Endodermal cell (in vitro differentiated cells): Measurements from ENCODE around the gene SDK2. TPM values are rescaled to one million over a fixed set of nuclear protein-coding genes. Genes with fewer than 3 reads are reported as not detected.

Source experiments
- DNase-seq: peaks from one replicate; pipeline ENCODE4 v3.0.0-alpha.2; 2017
- H3K27ac ChIP-seq: 2 replicates; pipeline ENCODE4 v1.5.1; 2013; ENCODE audit warnings: mild to moderate bottlenecking, low read depth, low read length, moderate library complexity
- H3K27me3 ChIP-seq: 2 replicates; pipeline ENCODE4 v1.6.1; 2013; ENCODE audit warnings: mild to moderate bottlenecking, low read length, moderate library complexity; ENCODE audit not compliant: insufficient read depth, control insufficient read depth, poor library complexity, severe bottlenecking
- H3K36me3 ChIP-seq: 2 replicates; pipeline ENCODE4 v1.7.0; 2013; ENCODE audit warnings: mild to moderate bottlenecking, low read length, moderate library complexity; ENCODE audit not compliant: control insufficient read depth, insufficient read depth
- H3K4me1 ChIP-seq: one replicate; pipeline ENCODE4 v1.7.0; 2013; ENCODE audit warnings: low read length; ENCODE audit not compliant: control insufficient read depth, insufficient read depth
- H3K4me3 ChIP-seq: 2 replicates; pipeline ENCODE4 v1.5.1; 2013; ENCODE audit warnings: mild to moderate bottlenecking, low read length, moderate library complexity
- H3K9ac ChIP-seq: 2 replicates; pipeline ENCODE4 v1.6.1; 2013; ENCODE audit warnings: mild to moderate bottlenecking, low read length, moderate library complexity; ENCODE audit not compliant: poor library complexity, severe bottlenecking; ENCODE audit errors: extremely low read depth
- H3K9me3 ChIP-seq: 2 replicates; pipeline ENCODE4 v1.6.1; 2013; ENCODE audit warnings: mild to moderate bottlenecking, low read length, moderate library complexity; ENCODE audit not compliant: control insufficient read depth
- H3K27ac Mint-ChIP-seq: 2 replicates; pipeline ENCODE4 v1.8.0; 2020; ENCODE audit warnings: mixed read lengths
- H3K27me3 Mint-ChIP-seq: 2 replicates; pipeline ENCODE4 v1.8.0; 2021; ENCODE audit warnings: mild to moderate bottlenecking, mixed read lengths; ENCODE audit not compliant: insufficient read depth
- H3K36me3 Mint-ChIP-seq: 2 replicates; pipeline ENCODE4 v1.8.0; 2020; ENCODE audit warnings: low read depth, mixed read lengths
- H3K4me1 Mint-ChIP-seq: 2 replicates; pipeline ENCODE4 v1.8.0; 2020; ENCODE audit warnings: mixed read lengths
- H3K4me3 Mint-ChIP-seq: 2 replicates; pipeline ENCODE4 v1.8.0; 2020; ENCODE audit warnings: mild to moderate bottlenecking, moderate library complexity, mixed read lengths
- H3K9me3 Mint-ChIP-seq: 2 replicates; pipeline ENCODE4 v1.8.0; 2020; ENCODE audit warnings: mild to moderate bottlenecking, mixed read lengths
- CTCF ChIP-seq: fragments of 200-600 bp; sonication (generic); conservative IDR thresholded peaks from 2 replicates; pipeline ENCODE4 v1.5.0; 2021; ENCODE audit warnings: antibody characterized with exemption, mild to moderate bottlenecking
- WGBS, 2 experiments: methylation state at CpG; one replicate each; pipeline versions ENCODE4 v1.1.5 to v1.1.7; 2013; ENCODE audit warnings: missing lambda C conversion rate in 2 of 2, mixed read lengths in 1 of 2; ENCODE audit not compliant: insufficient coverage in 1 of 2, insufficient read length in 1 of 2; 5-methylcytosine and 5-hydroxymethylcytosine counted together
- long read RNA-seq, 4 experiments: library from polyadenylated mRNA in 2 of 4; library from RNA in 1 of 4; library from capped mRNA in 1 of 4; stranded (forward) in 3 of 4; unstranded in 1 of 4; transcript quantifications; one replicate each; pipeline ENCODE4 v2.0.0, GENCODE V29; 2020 to 2021; ENCODE audit warnings: inconsistent platforms in 1 of 4
- polyA plus RNA-seq, 2 experiments: library from polyadenylated mRNA; stranded (reverse); fragments of 50-300 nt; gene quantifications; one replicate each; pipeline ENCODE4 v1.2.3, GENCODE V29; 2013
- total RNA-seq, 2 donors: library from RNA; stranded (reverse); fragmentation: NEBNext Ultra II Directional in 1 of 2; extraction: Animal tissue kit (Norgen Biotek cat#: 25700) in 1 of 2; gene quantifications; 2 replicates in 1 of 2; 3 replicates in 1 of 2; pipeline ENCODE4 v1.2.1, GENCODE V29; 2021

The SDK2 gene
- 1 to 10 TPM; 5.9 to 7.0 TPM for total RNA-seq
- 44.6 TPM for polyA plus RNA-seq (2013, experiment 1 of 2)
- 44.2 TPM for polyA plus RNA-seq (2013, experiment 2 of 2)
- long read RNA-seq, experiment 1, partial matches to known transcripts = 1 of 2 reads
- long read RNA-seq, experiment 1, other reads (novel, unspliced or antisense) = 1 of 2 reads
- long read RNA-seq, experiment 2, full-length matches to known transcripts = 1 of 2 reads
- long read RNA-seq, experiment 2, partial matches to known transcripts = 0 of 2 reads
- long read RNA-seq, experiment 2, other reads (novel, unspliced or antisense) = 1 of 2 reads
- long read RNA-seq, experiment 3, partial matches to known transcripts = 0 of 3 reads
- long read RNA-seq, experiment 3, other reads (novel, unspliced or antisense) = 3 of 3 reads
- long read RNA-seq, experiment 4 = 0 reads

- H3K27me3 Mint-ChIP-seq = peaks cover 82% of the 10 kb centered on the region
- H3K27ac ChIP-seq = no peak within 1 kb of the TSS
- DNase-seq = peak; percentile 83
- H3K4me3 ChIP-seq = peak within 1 kb of the TSS; percentile 81
- H3K36me3 ChIP-seq = no peaks in the 10 kb centered on the region
- 0 to 1% methylated on average over 34 to 105 of the region's 105 CpGs for WGBS, 2 experiments
- peak within 1 kb of the TSS; percentile 66 for H3K4me3 Mint-ChIP-seq
- H3K27ac Mint-ChIP-seq = peak within 1 kb of the TSS; percentile 35
- H3K27me3 ChIP-seq = peaks cover 86% of the 10 kb centered on the region
- H3K4me1 Mint-ChIP-seq = peaks cover 21% of the 10 kb centered on the region
- TF ChIP-seq CTCF = no peak
- H3K9ac ChIP-seq = peak within 1 kb of the TSS; percentile 15
- no peaks in the 10 kb centered on the region for H3K9me3 ChIP-seq
- no peaks in the 10 kb centered on the region for H3K4me1 ChIP-seq
- no peaks in the 10 kb centered on the region for H3K36me3 Mint-ChIP-seq
- no peaks in the 10 kb centered on the region for H3K9me3 Mint-ChIP-seq
Measured at GRCh38 chr17:73644145-73645049, at the start of gene SDK2. Gene SDK2 (minus strand): TSS chr17:73644445. CDS start chr17:73644088, 357 bp downstream.

- H3K36me3 ChIP-seq = no peaks in the 10 kb centered on the region
- no peaks in the 10 kb centered on the region for H3K4me1 ChIP-seq
- TF ChIP-seq CTCF = no peak
- H3K27ac ChIP-seq = peak overlapping the region; percentile 72
- H3K27me3 ChIP-seq = no peaks in the 10 kb centered on the region
- WGBS, 2 experiments = 90 to 95% methylated on average over 9 to 12 of the region's 12 CpGs
- Mint-ChIP-seq H3K27me3 (peaks cover 7% of the 10 kb centered on the region), H3K4me3 (no peak overlapping the region), H3K27ac (no peak overlapping the region), H3K9me3 (peaks cover 3% of the 10 kb centered on the region), H3K36me3 (no peaks in the 10 kb centered on the region), H3K4me1 (peaks cover 10% of the 10 kb centered on the region)
- H3K9ac ChIP-seq = no peak overlapping the region
- no peak overlapping the region for H3K4me3 ChIP-seq
- no peaks in the 10 kb centered on the region for H3K9me3 ChIP-seq
- DNase-seq = peak; percentile 45
Measured at GRCh38 chr17:73693071-73693470, 48.8 kb upstream of the SDK2 start.

- H3K27me3 Mint-ChIP-seq = peaks cover 6% of the 10 kb centered on the region
- H3K4me1 Mint-ChIP-seq = peaks cover 10% of the 10 kb centered on the region
Measured at GRCh38 chr17:73691321-73691766, 47.1 kb upstream of the SDK2 start.

More at GRCh38 chr17:73691321-73691766, 47.1 kb upstream of the SDK2 start:
- H3K27ac ChIP-seq = no peak overlapping the region
- H3K9me3 ChIP-seq = no peaks in the 10 kb centered on the region
- no peaks in the 10 kb centered on the region for H3K27me3 ChIP-seq
- H3K36me3 ChIP-seq = no peaks in the 10 kb centered on the region
- H3K9ac ChIP-seq = no peak overlapping the region
- no peak overlapping the region for H3K4me3 ChIP-seq
- DNase-seq = peak; percentile 72
- Mint-ChIP-seq H3K27ac (no peak overlapping the region), H3K9me3 (peaks cover 3% of the 10 kb centered on the region), H3K36me3 (no peaks in the 10 kb centered on the region), H3K4me3 (no peak overlapping the region)
- no peaks in the 10 kb centered on the region for H3K4me1 ChIP-seq
- WGBS, 2 experiments = 80 to 81% methylated on average over 7 to 10 of the region's 10 CpGs
- no peak for TF ChIP-seq CTCF
